HG02798 (cell line): ENCODE results near the gene RAB11FIP4.

Source experiments
- ATAC-seq: cut with Tn5 transposase; IDR thresholded peaks from one replicate; pipeline ENCODE4 v1.9.1; 2021; ENCODE audit warnings: mild to moderate bottlenecking; ENCODE audit not compliant: unreplicated experiment, poor library complexity

RAB11FIP4 gene

DNA sequence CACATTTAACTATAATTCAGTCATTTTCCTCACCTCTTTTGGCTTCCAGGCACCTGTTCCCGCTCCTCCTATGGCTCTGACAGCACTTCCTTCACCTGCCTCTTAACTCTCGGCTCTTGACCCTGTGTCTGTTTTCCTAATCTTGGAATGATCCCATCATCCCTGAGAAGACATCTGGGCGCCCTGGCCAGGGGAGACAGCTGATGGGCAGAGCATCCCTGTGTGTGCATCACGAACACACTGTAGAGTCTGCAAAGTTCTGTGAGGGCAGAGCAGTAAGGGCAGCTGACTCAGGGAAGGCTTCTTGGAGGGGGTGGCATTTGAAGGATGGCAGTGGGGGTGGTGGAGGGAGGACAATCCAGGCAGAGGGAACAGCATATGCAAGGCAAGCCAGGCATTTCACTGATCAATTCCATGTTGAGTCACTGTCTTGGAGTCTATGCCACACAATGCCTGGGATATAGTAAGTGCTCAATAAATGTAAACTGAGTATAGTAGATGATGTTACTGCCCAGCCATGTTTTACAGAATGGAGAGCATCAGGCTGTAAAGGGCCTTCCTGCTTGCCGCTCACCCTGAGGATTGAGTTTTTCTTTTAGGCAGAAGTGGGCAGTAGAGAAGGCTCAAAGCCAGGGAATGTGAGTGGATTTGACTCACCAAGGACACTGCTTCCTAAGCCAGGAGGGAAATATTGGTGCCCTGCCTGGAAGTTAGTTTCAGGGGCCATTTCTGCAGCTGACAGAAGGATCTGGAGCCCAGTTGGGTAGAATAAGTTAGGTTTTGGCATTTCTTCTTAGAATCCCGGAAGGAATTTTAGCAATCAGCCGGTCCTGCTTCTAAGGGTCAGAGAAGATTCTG, 5.8 kb upstream of the RAB11FIP4 start:
- no peak for ATAC-seq

DNA sequence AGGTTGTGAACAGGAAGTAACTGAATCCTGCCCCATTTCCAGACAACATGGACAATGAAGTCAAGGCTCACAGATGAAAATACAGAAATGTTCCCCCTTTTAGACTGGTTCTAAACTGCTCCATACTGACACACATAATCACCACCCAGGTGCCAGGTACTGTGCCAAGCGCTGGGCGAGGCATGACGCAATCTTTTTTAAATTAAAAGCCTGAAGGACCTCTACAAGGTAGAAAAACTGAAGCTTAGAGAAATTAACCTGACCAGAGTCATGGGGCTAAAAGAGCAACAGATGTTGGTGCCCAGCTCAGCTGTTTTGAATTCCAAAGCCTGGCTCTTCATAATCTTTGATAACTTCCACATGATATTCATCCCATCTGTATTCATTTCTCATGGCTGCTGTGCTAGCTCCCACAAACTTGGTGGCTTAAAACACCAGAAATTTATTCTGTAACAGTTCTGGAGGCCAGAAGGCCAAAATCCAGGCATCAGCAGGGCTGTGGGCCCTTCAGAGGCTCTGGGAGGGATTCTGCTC, 4.9 kb upstream of the RAB11FIP4 start:
- ATAC-seq, result no peak

DNA sequence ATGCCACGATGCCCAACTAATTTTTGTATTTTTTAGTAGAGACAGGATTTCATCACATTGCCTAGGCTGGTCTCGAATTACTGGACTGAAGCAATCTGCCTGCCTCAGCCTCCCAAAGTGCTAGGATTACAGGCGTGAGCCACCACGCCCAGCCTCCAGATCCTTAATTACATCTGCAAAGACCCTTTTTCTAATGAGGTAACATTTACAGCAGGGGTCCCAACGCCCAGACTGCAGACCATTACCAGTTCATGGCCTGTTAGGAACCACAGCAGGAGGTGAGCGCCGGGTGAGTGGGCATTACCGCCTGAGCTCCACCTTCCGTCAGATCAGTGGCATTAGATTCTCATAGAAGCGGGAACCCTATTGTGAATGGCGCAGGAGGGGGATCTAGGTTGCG, 4.0 kb upstream of the RAB11FIP4 start:
- no peak for ATAC-seq

DNA sequence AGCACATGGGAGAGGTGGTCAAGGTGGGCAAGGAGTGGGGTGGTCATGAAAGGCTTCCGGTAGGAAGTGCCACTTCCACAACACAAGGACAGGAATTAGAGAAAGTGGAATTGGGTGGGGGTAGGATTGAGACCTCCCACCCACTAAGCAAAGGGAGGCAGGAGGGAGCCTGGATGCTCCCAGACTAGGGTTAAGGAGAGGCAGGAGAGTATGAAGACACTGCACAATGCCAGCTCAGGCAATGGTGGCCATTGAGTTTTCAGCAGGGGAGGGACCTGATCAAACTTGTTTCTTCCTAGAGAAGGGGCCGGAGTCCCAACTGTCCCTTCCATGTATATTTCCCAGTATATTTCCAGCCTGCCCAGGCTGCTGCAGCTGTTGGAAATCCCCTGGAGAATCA, 3.1 kb upstream of the RAB11FIP4 start:
- no peak for ATAC-seq

DNA sequence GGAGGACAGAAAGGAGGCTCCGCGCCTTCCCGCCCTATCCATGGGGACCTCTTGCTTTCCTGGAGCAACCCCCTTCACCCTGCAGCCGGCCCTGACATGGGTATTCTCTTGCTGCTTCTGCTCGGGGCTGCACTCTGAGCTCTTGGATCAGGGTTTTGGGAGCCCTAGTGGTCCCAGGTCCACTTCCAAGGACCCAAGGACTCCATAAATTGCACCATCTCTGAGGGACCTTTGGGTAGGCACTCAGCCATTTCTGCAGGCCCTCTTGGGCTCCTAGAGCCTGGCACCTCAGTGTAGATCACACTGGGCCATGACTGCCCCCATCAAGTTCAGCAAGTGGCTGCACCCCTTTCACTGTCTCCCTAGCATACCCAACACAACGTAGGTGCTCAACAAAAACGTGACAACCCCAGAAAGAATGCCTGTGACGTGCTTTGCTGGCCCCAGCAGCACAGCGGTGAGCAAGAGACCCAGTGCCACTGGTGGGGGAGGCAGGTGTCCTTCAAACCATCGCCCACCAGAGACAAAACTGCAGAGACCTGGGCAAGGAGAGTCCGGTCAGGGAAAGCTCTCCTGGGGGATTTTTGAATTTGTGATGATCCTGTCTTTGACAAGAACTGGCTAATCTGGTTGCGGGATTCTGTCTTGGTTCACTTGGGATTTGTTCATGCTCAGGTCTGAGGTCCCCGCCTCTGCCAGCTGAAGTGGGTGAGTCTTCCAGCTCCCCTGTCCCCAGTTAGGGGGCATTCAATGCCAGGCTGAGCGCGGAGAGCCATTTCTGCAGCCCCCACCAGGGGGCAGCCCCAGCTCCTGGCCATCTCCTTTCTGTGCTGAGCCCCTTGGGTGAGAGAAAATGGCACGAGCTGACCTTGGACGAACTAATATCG, 2.5 kb upstream of the RAB11FIP4 start:
- ATAC-seq, result no peak

DNA sequence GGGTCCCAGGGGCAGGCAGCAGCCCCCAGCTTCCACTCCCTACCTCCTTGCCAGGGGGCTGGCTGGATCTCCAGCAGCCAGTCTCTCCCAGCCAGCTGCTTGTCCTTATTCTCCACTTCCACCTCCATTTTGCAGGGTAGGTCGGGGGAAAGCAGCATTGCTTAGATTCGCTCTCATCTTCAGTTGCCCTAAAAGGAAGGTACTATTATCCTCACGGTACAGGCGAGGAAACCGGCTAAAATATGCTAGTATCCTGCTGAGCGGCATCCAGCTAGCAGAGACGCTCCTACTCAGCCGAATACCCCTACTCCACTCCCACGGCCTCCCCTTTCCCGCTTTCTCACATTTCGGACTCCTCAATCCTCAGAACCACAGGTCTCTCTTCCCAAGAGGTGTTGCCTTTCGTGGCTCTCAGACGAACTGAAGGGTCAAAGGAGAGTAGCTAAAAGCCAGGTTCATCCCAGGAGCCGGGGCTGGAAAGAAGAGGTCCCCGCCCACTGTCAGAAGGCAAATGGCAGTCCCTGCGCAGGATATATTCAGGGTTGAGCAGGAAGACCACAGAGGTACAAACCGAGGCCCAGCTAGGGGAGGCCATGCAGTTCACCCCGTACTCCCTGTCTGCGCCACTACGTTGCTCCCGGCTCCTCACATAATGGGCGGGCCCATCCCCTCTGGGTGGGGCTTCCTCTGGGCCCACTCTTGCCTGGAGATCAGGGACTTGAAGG, 1.7 kb upstream of the RAB11FIP4 start:
- ATAC-seq, result no peak

DNA sequence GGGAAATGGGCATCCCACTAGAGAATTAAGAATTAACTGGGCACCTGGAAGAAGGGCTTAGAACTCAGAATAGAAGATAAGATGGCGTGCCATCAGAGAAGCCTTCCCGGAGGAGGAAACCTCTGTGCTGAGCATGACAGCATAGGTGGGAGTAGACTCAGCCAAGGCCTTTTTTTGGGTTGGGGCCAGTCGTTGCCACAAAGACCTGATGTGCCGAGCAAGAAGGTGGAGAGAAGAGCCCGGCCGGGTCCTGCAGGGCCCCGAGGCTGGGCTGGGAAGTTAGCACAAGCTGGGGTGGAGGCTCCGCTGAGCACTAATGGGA, 1.1 kb upstream of the RAB11FIP4 start:
- no peak for ATAC-seq

DNA sequence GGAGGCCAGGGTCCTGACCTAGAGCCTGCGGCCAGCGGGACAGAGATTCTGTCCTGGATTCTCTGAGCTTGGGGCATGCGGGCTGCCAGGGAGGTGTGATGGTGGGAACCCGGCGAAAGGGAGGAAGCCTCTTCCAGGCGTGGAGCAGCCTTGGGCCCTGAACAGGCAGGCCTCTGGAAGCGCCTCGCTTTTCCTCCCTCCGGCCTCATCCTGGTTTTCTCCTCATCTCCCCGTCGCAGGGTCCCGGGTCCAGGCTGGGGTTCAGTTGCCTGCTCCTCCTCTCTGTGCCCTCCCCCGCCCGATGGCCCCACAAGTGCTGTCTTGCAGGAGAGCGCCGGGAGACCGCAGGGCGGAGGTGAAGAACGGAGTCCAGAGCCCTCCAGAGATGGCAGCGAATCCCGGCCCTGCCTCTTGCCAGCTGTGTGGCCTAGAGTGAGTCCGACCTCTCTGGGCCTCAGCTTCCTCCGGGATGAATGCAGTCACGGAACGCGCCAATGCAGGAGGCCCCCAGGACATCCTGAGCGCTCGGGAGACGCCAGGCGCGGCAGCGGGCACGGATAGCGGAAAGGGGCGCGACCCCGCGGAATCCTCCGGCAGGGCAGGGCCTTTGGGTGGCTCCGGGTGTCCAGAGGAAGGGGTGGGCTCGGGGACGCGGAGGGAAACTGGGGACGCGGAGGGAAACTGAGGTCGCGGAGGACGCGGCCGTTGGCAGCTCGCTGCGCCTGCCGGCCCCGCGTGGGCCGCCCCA, 553 bp upstream of the RAB11FIP4 start:
- no peak for ATAC-seq

DNA sequence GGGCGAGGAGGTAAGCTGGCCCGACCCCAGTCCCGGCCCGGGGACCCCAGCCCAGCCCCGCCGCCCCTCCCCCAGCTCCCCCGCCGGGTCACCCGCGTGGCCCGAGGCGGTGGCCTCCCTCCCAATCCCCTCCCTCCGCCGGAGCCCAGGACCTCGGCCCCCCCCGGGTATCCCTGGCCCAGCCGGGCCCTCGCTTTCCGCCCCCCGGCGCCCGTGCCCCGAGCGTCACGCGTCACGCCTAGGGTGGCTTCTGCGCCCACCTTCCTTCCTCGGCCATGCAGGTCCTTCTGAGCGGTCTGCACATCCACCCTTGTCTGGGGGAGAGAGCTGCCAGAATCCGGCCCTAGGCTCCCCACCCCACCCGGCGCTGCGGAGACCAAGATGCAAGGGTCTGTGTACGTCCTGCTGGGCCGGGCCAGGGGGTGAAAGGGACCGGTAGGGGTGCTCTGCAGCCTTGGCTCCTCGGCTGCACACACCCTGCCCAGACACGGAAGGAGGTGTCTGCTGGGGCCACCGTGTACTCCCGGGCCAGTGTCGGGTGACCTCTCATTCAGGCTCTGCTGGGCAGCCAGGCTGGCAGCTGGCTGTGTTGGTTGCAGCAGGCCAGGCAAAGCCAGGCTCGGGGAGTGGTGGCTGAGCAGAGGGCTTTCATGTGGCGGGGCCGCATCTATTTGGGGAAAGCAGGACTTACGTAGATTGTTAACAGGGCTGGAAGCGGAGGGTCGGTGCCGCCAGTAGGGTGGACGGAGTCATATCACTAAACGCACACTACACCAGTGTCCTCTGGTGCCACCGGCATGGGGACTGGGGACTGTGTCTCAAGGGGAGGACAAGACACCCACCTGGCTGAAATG, 754 bp downstream of the RAB11FIP4 start:
- no peak for ATAC-seq

DNA sequence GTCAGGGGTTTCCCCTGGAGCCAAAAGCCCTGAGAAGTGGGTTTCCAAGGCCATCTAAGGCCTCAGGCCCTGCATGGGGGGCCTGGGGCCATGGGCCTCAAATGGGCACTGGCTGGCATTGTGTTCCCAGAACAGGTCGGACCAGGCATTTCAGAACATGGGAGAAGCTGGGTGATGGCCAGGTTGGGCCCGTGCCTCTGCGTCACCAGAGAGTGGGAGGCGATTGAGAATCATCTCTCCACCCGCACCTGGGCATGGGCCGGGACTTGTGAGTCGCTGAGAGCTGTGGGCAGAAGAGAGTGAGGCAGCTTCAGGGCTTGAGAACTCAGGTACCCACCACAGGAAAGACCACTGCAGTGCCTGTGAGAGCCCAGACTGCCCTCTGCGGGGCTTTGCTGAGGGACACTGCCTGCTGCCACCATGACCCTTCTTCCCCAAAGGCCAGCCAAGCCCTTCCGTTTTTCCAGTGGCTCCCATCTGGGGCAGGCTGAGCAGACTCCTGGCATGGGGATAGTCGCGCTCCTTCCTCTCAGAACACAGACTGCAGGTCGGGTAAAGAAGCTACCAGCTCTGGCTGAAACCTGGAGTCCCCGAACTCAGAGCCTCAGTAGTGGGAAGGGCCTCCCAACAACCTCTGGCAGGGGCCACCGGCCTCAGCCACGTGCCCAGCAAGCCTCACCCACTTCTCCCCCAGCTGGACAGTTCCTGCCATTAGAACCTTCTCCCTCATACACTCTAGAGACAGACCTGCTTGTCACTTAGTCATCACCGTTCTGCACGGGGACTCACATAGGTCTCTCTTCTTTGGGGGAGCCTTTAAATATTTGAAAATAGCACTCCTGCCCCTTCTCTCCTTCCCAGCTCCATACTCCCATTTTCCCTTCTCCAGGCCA, 1.6 kb downstream of the RAB11FIP4 start:
- ATAC-seq, result no peak

DNA sequence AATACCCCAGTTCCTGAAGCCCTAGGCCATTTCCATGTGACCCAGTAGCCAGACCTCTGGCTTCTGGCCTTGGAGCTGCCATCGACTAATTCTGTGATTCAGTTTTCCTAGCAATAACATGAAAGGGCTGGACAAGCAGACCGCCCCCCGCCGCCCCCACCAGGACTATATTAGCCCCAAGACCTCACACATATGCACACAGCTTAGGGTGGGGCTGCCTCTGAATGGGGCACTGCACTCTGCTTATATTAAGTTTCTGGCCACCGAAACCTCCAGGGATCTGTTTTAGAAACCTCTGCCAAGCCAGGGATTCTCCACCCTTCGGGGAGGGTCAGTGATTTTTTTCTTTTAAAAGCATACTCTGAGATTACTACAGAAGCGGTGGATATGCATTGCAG, 2.3 kb downstream of the RAB11FIP4 start:
- no peak for ATAC-seq

DNA sequence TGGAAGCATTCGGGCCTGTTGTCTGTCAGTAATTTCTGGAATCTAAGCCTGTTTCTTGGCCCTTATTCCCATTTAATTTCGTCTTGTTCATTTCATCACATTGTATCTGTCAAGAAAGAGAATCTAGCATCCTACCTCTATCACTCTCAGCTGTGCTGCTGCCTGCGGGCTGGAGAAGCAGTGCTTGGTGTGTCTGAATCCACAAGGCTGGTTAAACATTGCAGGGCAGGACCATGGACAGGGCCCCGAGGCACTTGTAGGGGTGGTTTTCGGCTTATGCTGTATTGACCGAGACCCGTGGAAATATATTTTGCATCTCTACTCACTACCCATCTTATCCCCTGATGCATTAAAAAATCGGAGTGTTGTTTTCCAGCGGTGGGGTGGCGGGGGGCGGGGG, 3.1 kb downstream of the RAB11FIP4 start:
- ATAC-seq, result no peak

DNA sequence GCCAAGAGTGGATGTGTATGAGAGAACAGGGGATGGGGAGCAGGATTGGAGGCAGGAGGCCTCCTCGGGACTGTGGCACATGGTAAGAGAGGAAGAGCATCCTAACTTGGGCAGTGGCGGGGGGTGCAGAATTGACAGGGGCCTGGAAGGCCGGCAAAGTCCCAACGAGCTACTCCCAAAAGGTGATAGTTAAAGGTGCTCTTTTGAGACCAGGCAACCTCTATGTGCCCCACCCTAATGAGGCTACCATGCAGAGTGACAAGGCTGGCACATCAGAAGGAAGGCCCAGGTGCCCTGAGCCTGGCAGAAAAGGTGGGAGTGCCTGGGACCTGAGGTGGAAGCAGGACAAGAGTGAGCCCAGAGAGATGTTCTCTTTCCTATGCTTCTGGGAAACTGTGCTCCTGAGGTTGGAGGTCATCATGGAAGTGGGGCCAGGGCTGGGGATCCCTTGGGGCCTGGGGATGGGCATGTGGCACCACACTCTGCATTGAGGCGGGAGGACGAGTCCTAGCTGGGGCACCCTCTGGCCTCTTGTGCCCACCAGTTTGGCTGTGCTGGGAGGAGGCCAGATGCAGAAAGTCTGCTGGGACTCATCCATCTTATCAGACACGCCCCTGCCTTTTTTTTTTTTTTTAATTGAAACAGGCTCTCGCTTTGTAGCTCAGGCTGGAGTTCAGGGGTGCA, 5.9 kb downstream of the RAB11FIP4 start:
- no peak for ATAC-seq

DNA sequence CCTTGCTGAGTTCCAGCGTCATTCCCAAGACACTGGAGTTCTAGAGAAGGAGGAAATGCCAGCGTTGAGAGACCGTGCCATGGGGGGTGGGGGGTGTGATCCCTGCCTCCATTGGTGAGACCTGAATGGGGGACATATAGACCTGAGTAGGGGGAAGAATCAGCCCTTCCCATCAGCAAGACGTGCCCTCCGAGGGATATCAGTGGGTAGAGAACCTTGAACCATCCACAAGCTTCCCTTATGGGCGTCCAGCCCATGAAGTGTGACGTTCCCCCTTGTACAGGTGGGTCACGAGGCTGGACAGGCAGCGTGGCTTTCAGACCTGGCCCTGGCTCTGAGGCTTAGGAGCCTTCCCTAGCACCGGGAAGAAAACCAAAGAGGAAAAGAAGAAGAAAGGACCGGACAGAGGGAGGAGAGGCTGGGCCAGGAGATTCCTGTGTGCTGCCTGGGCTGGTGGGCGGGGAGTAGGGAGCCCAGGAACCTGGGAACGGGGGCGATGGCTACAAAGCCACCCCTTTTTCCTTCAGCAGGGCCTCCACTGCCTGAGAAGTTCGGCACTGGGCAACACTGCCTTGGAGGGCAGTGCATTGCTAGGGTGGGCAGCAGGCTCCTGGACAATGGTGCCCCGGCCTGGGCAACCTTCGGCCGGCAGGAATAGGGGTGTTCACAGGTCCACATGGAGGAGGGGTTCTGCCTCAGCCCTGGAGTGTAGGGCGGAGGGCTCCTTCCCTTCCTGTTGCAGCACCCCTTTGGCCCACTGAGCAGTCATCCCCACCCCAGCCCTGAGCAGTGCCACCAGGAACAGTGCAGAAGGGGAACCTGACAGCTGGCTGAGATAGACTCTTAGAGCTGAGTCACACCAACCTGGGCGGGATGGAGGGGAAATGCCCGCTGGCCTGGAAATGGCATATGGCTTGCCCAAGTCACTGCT, 7.2 kb downstream of the RAB11FIP4 start:
- no peak for ATAC-seq

DNA sequence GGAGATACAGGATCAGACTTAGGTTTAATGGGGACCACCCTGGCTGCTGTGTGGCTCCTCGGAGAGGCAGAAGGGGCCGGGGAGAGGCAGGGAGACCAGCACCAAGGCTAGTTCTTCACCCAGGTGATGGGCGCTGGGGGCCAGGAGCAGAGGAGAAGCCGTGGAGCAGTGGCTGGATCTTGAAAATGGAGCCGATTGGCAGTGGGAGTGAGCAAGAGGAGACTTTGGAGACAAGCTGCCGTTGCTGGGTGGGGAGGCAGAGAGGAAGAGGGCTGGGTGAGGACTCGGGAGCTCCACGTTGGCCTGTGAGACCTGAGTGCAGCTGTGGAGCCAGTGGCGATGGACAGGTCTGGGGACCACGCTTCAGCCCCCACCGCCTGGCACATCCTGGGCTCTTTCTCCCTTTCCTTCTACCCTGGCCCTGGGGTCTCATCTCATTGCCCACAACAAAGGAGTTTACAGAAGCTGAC, 9.0 kb downstream of the RAB11FIP4 start:
- ATAC-seq, result no peak

DNA sequence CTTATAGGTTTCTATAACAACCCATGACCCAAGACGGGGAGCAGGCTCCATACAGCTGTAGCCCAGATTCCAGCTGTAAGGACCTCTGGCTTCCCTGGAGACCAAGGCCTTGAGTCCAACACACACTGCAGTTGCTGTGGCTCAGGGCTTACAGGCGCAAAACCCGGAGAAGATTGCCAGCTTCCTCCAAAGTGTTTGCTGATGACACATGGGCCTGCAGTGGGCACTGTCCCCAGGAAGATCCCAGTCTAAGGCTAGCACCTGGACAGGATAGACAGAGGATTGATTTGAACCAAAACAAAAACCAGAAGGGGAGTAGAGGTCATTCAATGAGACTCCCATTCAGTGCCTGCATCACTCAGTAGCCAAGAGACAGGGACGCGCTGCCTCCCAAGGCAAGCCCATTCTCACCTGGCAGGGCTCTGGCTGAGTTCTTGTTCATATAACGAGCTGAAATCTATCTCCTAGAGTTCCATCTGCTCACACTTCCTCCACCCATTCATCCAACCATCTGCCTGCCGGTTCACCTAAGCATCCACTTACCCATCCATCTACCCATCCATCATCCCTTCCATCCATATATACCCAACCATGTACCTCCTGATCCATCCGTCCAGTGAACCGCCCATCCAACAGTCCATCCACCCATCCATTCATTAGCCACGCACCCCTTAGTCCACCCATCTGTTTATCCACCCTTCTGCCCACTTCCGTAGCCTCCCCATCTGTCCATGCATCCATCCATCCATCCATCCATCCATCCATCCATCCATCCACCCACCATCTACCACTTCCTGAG, 10.2 kb downstream of the RAB11FIP4 start:
- ATAC-seq, result no peak
